GM18505 (cell line): ENCODE results near the gene DYNLRB2.

ENCODE experiments used
- ATAC-seq: cut with Tn5 transposase; IDR thresholded peaks from one replicate; pipeline ENCODE4 v1.9.1; 2021; ENCODE audit not compliant: unreplicated experiment
- POLR2A ChIP-seq: IDR thresholded peaks from 4 replicates; pipeline ENCODE4 v1.6.1; 2011; ENCODE audit warnings: borderline replicate concordance; ENCODE audit not compliant: insufficient read depth, insufficient read length; ENCODE audit errors: extremely low read depth

DYNLRB2 gene

DNA sequence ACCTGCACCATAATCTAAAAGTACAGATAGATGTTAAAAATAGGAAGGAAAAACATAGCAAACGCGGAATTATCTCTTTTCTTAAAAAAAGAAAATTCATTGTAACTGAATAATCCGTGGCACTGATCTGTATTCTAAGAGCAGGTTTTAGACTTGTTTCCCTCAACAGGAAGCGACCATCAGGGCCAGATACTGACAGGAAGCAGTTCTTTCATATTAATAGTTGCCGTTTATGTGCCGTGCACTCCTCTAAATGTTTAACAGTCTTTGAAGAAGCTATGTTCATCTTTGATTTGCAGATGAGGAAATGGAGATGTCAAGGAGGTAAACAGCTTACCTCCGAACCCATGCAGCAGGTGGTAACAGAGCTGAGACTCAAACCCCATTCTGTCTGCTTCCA lies 23.6 kb downstream of the DYNLRB2 start:
- no peak for TF ChIP-seq POLR2A
- no peak for ATAC-seq

DNA sequence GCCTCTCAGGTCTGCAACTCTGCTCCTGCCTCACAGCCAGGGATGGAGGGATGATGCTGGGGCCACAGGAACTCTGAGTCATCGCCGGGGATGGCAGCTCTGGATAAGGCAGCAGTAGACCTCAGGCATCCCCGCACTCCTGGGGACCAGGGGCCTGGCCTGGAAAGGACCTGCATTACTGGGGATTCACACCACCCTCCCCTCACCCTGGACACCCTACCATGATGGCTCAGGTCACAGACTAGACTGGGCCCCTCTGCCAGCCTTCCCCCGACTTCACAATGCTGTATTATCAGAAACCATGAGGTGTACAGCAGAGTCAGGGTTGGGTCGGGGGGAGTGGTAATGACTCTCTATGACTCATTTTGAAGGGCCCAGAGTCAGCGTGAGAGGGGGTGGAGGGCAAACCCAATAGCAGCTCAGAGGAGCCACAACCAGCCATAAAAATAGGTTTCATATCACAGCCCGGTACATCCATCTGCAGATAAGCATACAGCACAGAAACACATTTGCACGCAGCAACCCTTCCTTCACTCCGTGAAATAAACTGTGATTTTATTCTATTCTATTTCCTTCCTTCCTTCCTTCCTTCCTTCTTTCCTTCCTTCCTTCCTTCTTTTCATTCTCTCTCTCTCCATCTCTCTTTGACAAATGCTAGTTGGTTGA lies 28.8 kb downstream of the DYNLRB2 start:
- peak; percentile 69 for ATAC-seq
- no peak for TF ChIP-seq POLR2A

- TF ChIP-seq POLR2A = no peak
- ATAC-seq = no peak
These were observed 29.3 kb downstream of the DYNLRB2 start for GRCh38 chr16:80570106-80570478.

DNA sequence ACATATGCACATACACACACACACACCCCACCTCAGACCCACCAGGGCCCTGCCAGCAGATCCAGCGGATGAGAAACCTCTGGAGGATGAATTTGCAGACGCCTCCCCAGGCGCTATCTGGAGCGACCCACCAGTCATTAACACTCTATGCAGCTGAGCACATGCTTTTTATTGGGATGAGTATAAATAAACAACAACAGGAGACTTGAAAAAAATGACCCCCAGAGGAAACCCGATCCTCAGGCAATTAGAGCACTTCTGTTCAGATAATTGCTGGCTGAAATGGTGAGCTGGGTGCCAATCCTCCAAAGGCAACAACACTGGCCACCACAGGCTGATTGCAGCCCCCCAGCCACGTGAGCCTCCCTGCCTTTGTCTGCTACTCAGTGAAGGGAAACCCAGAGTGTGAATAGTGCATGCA lies 32.9 kb downstream of the DYNLRB2 start:
- ATAC-seq = no peak
- no peak for TF ChIP-seq POLR2A

- no peak for TF ChIP-seq POLR2A
- ATAC-seq = no peak
These were observed 35.6 kb downstream of the DYNLRB2 start for GRCh38 chr16:80576343-80576912.

GRCh38 chr16:80577485-80578280 lies 36.9 kb downstream of the DYNLRB2 start:
- no peak for ATAC-seq
- TF ChIP-seq POLR2A = no peak

GRCh38 chr16:80580109-80580832 lies 39.5 kb downstream of the DYNLRB2 start:
- peak; percentile 41 for TF ChIP-seq POLR2A
- peak; percentile 85 for ATAC-seq

DNA sequence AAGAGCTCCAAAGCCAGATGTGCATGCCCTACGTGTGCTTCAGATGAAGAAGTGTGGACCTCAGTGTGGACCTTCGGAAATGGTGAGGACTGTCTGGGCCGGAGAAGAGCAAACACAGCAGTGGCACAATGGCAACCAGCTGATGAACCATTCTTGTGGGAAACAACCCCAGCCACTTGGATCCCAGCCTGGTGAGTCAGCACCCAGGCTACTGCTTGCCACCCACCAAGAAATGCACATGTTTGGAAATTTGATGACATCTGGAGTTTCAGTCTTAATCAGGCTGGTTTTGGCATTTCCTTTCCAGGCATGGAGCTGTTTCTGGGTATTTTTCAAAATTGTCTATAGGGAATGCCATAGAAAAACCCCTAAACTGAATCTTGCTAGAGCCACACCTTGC lies 42.7 kb downstream of the DYNLRB2 start:
- no peak for TF ChIP-seq POLR2A
- ATAC-seq = no peak

DNA sequence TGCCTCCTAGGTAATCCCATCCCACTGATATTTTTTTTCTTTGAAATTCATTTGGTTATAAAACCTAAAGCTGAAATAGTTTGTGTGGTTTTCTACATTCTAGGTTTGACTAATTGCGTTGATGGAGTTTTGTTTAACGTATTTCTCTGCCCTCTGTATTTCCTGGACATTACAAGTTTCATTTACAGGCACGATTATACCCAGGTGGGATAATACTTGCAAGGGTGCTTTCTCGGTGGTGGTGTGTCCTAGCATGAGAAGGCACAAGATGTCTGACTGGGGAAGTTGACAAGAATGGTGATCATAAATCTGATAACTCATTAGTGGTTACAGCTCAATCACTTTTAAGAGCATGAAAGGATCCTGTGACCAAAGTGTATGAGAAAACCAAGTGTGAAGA lies 45.0 kb downstream of the DYNLRB2 start:
- TF ChIP-seq POLR2A = no peak
- no peak for ATAC-seq

DNA sequence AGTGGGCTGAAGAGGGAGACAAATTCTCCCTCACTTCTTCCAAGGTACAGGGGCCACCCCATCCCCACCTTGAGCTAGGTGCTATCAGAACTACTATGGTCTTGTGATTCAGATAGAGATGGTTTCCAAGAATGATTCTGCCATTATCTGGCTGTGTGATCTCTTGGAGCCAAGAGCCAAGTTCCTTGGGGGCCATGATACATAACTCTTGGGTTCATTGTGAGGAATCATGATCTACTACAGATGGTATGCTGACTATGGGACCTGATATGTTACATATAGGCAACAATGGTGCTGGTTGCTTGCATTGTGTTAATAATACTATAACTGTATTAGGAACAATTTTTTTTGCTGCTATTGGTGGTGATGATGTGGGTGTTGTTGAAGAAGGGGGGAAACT lies 45.7 kb downstream of the DYNLRB2 start:
- no peak for ATAC-seq
- no peak for TF ChIP-seq POLR2A

DNA sequence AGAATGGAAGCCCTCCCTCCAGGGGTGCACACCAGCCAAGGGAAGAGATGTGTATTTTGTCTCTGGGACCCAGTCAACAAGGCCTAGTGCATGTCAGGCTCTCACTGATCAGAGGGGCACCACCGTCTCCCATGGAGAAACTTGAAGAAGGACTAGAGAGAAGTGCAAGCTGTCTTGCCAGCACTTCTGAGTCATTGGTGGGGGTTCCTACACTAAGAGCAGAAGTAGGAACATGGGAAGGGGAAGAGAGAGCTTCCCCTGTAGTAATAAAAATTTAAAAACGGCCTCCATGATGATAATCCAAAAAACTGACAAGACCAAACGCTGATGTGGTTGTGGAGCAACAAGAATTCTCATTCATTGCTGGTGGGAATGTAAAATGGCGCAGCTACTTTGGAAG lies 46.3 kb downstream of the DYNLRB2 start:
- ATAC-seq = no peak
- no peak for TF ChIP-seq POLR2A

DNA sequence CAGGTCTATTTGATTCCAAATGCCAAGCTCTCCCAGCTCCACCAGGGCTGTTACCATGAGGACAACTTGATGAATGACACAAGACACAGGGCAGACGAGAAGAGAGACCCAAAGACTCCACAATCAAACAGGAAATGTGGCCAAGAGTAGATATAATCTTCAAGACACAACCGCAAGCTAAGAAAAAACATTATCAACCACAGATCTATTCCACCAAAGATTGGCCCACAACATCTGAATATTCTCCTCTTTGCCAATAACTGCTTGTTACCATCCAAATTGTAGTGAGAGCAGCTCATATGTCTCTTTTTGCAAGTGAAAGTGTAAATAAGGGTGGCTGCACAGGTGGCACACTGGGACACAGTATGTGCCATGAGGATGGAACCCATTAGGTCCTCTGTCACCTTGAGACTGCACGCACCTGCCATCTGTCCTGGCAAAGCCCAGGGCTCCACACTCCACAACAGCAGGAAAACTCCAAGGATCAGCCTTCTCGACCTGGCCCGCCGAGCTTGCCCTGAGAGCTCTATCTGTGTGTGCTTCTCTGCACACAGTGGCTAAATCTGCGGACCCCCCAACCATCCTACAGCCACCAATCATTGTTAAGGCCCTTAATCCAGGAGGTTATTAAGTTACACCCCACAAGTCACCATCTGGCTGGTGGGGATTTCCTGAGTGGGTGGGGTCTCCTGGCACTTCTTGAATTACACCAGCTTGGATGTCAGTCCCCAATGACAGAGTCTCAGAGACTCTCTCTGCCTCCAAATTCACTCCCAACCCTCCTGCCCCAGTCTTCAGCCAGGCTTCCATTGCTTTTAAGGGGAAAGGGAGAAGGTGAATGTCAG lies 50.5 kb downstream of the DYNLRB2 start:
- TF ChIP-seq POLR2A = no peak
- no peak for ATAC-seq
